ENCODE measurements around the gene ARHGAP26. TPM values are rescaled to one million over a fixed set of nuclear protein-coding genes. Genes with fewer than 3 reads are reported as not detected.

Gene ARHGAP26
- total RNA-seq, 1 donor from 2014 or later = 42.1 TPM

DNA sequence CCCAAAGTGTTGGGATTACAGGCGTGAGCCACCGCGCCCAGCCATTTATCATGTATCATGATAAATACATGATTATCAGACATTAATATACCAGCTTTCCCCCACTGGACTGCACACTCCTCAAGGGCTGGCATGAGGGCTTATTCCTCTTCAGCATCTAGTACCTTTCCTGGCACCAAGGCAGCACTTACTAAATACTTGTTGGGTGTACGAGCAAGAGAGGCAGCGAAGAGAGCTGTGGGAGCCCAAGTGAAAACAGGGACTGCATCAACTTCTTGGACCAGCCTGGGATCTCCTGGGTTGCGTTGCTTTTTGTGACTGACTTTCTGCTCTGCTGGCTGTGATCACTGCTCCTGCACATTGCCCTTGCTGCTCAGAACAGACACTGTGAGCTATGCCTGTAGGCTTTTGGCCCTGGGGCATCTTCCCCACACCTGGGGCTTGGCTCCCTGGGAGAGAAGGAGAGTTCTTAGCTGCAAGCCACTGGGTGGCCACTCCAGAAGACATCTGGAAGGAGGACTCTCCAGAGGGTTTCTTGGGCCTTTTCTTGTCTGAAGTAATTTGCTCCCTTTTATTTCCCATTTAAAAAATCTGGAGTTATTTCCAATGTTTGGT lies 409.1 kb downstream of the ARHGAP26 start:
- intact Hi-C loops (cut with DNase I) = no loop called here
- no peak overlapping the region for H3K27ac ChIP-seq
- ATAC-seq (peak; percentile 14 to 49), DNase-seq (no peak)
- H3K36me3 ChIP-seq = peaks cover 3% of the 10 kb centered on the region
- no peaks in the 10 kb centered on the region for H3K27me3 ChIP-seq (ENCODE audit: low read depth)
- no peak overlapping the region for H3K4me3 ChIP-seq
- H3K4me1 ChIP-seq = peaks cover 51% of the 10 kb centered on the region
- no peaks in the 10 kb centered on the region for H3K9me3 ChIP-seq
- TF ChIP-seq, protein P1, sequence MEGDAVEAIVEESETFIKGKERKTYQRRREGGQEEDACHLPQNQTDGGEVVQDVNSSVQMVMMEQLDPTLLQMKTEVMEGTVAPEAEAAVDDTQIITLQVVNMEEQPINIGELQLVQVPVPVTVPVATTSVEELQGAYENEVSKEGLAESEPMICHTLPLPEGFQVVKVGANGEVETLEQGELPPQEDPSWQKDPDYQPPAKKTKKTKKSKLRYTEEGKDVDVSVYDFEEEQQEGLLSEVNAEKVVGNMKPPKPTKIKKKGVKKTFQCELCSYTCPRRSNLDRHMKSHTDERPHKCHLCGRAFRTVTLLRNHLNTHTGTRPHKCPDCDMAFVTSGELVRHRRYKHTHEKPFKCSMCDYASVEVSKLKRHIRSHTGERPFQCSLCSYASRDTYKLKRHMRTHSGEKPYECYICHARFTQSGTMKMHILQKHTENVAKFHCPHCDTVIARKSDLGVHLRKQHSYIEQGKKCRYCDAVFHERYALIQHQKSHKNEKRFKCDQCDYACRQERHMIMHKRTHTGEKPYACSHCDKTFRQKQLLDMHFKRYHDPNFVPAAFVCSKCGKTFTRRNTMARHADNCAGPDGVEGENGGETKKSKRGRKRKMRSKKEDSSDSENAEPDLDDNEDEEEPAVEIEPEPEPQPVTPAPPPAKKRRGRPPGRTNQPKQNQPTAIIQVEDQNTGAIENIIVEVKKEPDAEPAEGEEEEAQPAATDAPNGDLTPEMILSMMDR (IDR thresholded peaks at IDR 0.05) = no peak

- Histone ChIP-seq H3K4me3 (no peak overlapping the region), H3K9me3 (no peaks in the 10 kb centered on the region), H3K27ac (no peak overlapping the region), H3K4me1 (peaks cover 53% of the 10 kb centered on the region), H3K36me3 (peaks cover 3% of the 10 kb centered on the region), H3K27me3 (ENCODE audit: low read depth) (no peaks in the 10 kb centered on the region)
- ATAC-seq (no peak), DNase-seq (no peak)
- intact Hi-C loops (cut with DNase I) = no loop called here
- TF ChIP-seq, protein P1 (IDR thresholded peaks at IDR 0.05) = no peak
These were observed 410.6 kb downstream of the ARHGAP26 start for GRCh38 chr5:143180751-143181150.

DNA sequence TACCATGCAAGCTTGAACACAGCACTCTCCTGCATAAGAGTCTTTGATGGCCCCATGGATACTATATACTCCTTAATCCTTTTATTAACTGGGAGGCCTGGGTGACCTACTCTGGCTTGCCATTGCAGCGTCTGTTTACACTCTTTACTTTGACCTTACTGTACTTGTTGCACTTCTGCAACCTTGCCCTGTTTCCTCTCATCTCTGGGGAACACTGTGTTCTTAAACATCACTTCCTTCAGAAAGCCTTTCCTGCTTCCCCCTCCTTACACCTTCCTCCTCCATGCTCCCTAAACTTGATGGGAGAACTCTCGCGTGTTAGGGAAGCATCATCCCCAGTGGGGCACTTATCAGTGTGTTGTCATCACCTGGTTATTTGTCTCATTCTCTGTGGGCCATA lies 411.0 kb downstream of the ARHGAP26 start:
- Histone ChIP-seq H3K27ac (no peak overlapping the region), H3K36me3 (peaks cover 3% of the 10 kb centered on the region), H3K4me1 (peaks cover 55% of the 10 kb centered on the region), H3K27me3 (ENCODE audit: low read depth) (no peaks in the 10 kb centered on the region), H3K4me3 (no peak overlapping the region), H3K9me3 (no peaks in the 10 kb centered on the region)
- no peak for DNase-seq
- ATAC-seq = no peak
- TF ChIP-seq, protein P1 (IDR thresholded peaks at IDR 0.05) = no peak
- intact Hi-C loops (cut with DNase I) = no loop called here

GRCh38 chr5:143182106-143182505 lies 411.9 kb downstream of the ARHGAP26 start:
- H3K4me1 ChIP-seq = peaks cover 54% of the 10 kb centered on the region
- intact Hi-C loops (cut with DNase I) = no loop called here
- TF ChIP-seq, protein P1 (IDR thresholded peaks at IDR 0.05) = no peak
- no peak overlapping the region for H3K27ac ChIP-seq
- H3K4me3 ChIP-seq = no peak overlapping the region
- H3K27me3 ChIP-seq (ENCODE audit: low read depth) = no peaks in the 10 kb centered on the region
- peaks cover 3% of the 10 kb centered on the region for H3K36me3 ChIP-seq
- ATAC-seq (no peak), DNase-seq (no peak)
- no peaks in the 10 kb centered on the region for H3K9me3 ChIP-seq

DNA sequence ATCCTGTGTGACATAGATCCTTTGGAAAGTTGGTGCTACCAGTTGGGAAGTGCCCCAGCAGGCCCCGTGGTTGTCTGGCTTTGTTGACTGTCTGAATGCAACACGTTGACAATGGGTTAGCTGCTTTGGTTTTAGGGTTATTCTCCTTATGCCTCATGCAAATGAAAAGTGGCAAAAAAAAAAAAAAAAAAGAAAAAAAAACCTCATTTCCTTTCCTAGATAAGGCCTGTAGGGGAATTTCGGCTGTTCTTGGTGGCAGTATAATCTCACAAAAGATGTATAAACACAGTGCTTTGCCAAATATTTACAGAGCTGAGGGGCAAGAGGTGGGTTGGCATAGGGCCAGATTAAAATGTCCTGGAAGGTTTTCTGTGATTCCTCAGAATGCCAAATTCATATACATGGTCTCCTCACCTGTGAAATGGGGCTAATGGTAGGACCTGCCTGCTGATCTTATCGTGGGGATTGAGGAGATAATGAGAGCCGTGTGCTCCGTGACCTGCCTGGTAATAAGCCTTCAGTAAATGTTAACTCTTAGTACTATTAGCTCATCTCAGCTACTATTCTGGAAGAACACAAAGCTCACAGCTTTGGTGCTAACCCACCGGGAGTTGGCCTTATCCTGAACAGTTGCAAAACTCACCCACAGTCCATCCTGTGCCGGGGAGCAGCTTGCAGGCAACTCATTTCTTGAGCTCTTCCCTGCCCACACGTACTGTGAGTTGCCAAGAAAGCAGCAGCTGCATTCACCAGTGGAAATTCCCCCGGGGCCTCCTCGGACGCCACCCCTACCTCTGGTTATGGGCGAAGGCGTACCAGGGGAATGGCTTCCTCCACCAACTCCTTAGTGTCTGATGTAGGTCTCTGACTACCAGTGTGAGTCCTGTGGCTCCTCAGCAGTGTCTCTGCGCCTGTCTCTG lies 413.0 kb downstream of the ARHGAP26 start:
- peak in 1 of 2 donors; percentile 39 for ATAC-seq
- H3K27ac ChIP-seq = peak overlapping the region; percentile 32
- DNase-seq = no peak

More for the DNA sequence above, 413.0 kb downstream of the ARHGAP26 start:
- Histone ChIP-seq H3K36me3 (peaks cover 3% of the 10 kb centered on the region), H3K4me1 (peaks cover 46% of the 10 kb centered on the region), H3K27me3 (ENCODE audit: low read depth) (no peaks in the 10 kb centered on the region), H3K9me3 (no peaks in the 10 kb centered on the region), H3K4me3 (no peak overlapping the region)
- intact Hi-C loops (cut with DNase I) = no loop called here
- TF ChIP-seq, protein P1 (IDR thresholded peaks at IDR 0.05) = no peak
